Fibroblast of the aortic adventitia (primary cell): Measurements from ENCODE around the gene ZMIZ1. TPM values are rescaled to one million over a fixed set of nuclear protein-coding genes. Genes with fewer than 3 reads are reported as not detected.

ENCODE experiments used
- DNase-seq: peaks from one replicate; pipeline ENCODE4 v3.0.0-alpha.2; 2010; ENCODE audit warnings: low read depth
- H3K4me3 ChIP-seq: 2 replicates; pipeline ENCODE4 v1.5.1; 2011; ENCODE audit warnings: low read depth, mild to moderate bottlenecking, control low read depth, low read length, moderate library complexity
- CTCF ChIP-seq: IDR thresholded peaks from 2 replicates; pipeline ENCODE4 v1.5.1; 2011; ENCODE audit warnings: mild to moderate bottlenecking, low read length, control low read depth, inconsistent platforms; ENCODE audit not compliant: insufficient read depth
- total RNA-seq: library from RNA; depleted of rRNA; stranded (reverse); fragments of >200 nt; gene quantifications from 2 replicates; pipeline ENCODE4 v1.2.3, GENCODE V29; 2012; ENCODE audit warnings: low replicate concordance

The ZMIZ1 gene
- total RNA-seq, 1 donor = 28.1 TPM

- TF ChIP-seq CTCF = no peak
- DNase-seq = no peak
- H3K4me3 ChIP-seq = no peak overlapping the region
Observed at GRCh38 chr10:79147796-79148451, 79.2 kb downstream of the ZMIZ1 start.

- TF ChIP-seq CTCF = no peak
- H3K4me3 ChIP-seq = no peak overlapping the region
- peak; percentile 69 for DNase-seq
Observed at GRCh38 chr10:79148452-79149344, 79.9 kb downstream of the ZMIZ1 start.

DNA sequence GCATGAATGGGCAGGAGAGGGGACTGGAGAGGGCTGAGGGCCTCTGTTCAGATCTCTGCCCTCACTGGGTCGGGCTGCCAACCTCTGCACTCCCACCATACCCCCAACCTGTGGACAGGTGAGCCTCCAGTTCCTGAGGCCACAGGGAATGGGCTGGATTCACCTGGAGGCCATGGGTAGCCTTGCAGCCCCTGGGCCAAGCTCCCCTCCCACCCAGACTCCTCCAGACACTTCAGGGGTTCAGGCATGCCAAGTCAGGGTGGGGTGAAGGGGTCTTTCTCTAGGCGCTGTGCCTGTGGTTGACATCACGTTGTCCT lies 80.5 kb downstream of the ZMIZ1 start:
- no peak for TF ChIP-seq CTCF
- no peak overlapping the region for H3K4me3 ChIP-seq
- no peak for DNase-seq

DNA sequence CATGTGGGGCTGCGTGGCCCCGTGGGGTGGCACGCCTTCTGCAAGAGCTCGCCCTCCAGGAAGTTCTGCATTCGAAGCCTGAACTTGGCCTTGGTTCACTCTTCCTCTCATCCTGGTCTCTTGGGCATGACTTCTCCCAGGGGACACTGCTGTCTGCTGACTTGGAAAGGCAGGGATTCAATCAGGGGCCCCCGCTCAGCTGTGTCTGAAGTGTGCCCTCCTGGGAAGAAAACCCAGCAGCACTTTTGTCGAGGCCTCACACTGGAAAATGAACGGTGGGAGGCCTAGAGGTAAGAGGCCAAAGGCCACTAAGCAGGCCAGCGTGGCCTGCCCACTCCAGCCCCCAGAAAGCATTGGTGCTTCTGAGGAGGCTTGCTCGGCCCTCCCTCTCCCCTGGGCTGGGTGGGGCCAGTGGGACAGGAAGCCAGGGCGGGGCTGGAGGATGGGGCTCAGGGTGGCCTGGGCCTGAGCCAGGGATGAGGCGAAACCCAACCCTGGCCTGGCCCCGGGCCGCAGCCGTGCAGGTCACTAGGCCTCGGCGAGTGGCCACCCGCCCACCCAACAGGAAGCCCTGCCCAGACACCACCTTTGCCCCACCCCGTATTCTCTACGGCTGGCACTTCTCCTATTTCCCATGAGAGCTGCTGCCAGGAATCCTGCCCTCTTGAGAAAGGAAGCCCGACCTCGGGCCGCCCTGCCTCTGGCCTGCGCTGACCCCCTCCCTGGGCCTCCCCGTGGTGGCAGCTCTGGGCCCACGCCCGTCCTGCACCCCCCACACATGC lies 81.1 kb downstream of the ZMIZ1 start:
- DNase-seq = peak; percentile 72
- TF ChIP-seq CTCF = no peak
- H3K4me3 ChIP-seq = no peak overlapping the region

DNA sequence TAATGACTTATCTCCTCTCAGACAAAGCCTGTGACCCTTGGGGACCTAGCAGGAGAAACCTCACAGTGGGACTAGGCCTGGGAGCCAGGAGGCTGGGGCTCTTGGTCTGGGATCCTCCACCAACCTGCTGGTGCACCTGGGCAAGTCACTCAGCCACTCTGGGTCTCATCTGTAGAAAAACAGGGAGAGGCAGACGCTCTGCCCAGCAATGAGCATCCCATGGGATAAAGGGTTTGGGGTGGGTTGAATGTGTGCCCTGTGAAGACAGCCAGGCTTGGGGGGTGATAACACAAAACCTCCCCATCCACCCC lies 81.6 kb downstream of the ZMIZ1 start:
- TF ChIP-seq CTCF = no peak
- DNase-seq = no peak
- no peak overlapping the region for H3K4me3 ChIP-seq

- H3K4me3 ChIP-seq = no peak overlapping the region
- peak; percentile 77 for DNase-seq
- no peak for TF ChIP-seq CTCF
Observed at GRCh38 chr10:79152423-79152817, 83.7 kb downstream of the ZMIZ1 start.
